HepG2 (cell line): ENCODE measurements around the gene TIMM44. TPM values are rescaled to one million over a fixed set of nuclear protein-coding genes. Genes with fewer than 3 reads are reported as not detected.
A peak's percentile ranks its signal among the peaks of the same experiment; 100 is the strongest.

Experiments
- ARNT2 ChIP-seq: sonication (generic); formaldehyde crosslinking; IDR thresholded peaks from 2 replicates; pipeline ENCODE4 v1.8.0; 2022; ENCODE audit warnings: mild to moderate bottlenecking, low read depth, missing genetic modification reagents, moderate library complexity
- BCL3 ChIP-seq: sonication (generic); formaldehyde crosslinking; IDR thresholded peaks from 2 replicates; pipeline ENCODE4 v1.5.1; 2020; ENCODE audit warnings: mild to moderate bottlenecking, missing genetic modification reagents, moderate library complexity
- BHLHE40 ChIP-seq: IDR thresholded peaks from 2 replicates; pipeline ENCODE4 v1.6.1; 2011; ENCODE audit warnings: low read length, improper control_type of control experiment
- CBX5 ChIP-seq: sonication (generic); formaldehyde crosslinking; IDR thresholded peaks from 2 replicates; pipeline ENCODE4 v1.4.0; 2020; ENCODE audit warnings: missing genetic modification reagents, borderline replicate concordance
- EP300 ChIP-seq, 3 experiments: sonication (generic) in 1 of 3; formaldehyde crosslinking in 1 of 3; IDR thresholded peaks; 2 replicates each; pipeline versions ENCODE4 v1.5.1 to v1.6.1; 2011 to 2020; ENCODE audit warnings: low read depth in 2 of 3, low read length in 2 of 3, borderline replicate concordance in 1 of 3, improper control_type of control experiment in 1 of 3, mild to moderate bottlenecking in 1 of 3, missing genetic modification reagents in 1 of 3, moderate library complexity in 1 of 3
- JARID2 ChIP-seq: sonication (generic); formaldehyde crosslinking; IDR thresholded peaks from 2 replicates; pipeline ENCODE4 v1.8.1; 2023; ENCODE audit warnings: missing genetic modification reagents, inconsistent platforms; ENCODE audit not compliant: insufficient replicate concordance
- KDM2A ChIP-seq: sonication (generic); formaldehyde crosslinking; IDR thresholded peaks from 2 replicates; pipeline ENCODE4 v1.4.0; 2020; ENCODE audit warnings: low read depth, missing genetic modification reagents, borderline replicate concordance
- MED1 ChIP-seq: sonication (generic); formaldehyde crosslinking; IDR thresholded peaks from 2 replicates; pipeline ENCODE4 v1.4.0; 2020; ENCODE audit warnings: missing genetic modification reagents
- MTA1 ChIP-seq: sonication (generic); formaldehyde crosslinking; IDR thresholded peaks from 2 replicates; pipeline ENCODE4 v1.4.0; 2020; ENCODE audit warnings: missing genetic modification reagents, mild to moderate bottlenecking, borderline replicate concordance
- SIN3A ChIP-seq: IDR thresholded peaks from 2 replicates; pipeline ENCODE4 v1.6.1; 2011; ENCODE audit warnings: low read depth, mild to moderate bottlenecking, control low read depth, low read length, borderline replicate concordance
- SRSF9 ChIP-seq: fragments of 200-400 bp; formaldehyde crosslinking; IDR thresholded peaks from 2 replicates; pipeline ENCODE4 v1.6.1; 2018; ENCODE audit warnings: borderline replicate concordance, mild to moderate bottlenecking, low read depth, low read length; ENCODE audit not compliant: insufficient read depth, poor library complexity, severe bottlenecking
- TFE3 ChIP-seq: IDR thresholded peaks from 2 replicates; pipeline ENCODE4 v1.6.1; 2016
- ZNF225 ChIP-seq: sonication (generic); formaldehyde crosslinking; IDR thresholded peaks from 2 replicates; pipeline ENCODE4 v1.4.0; 2020; ENCODE audit warnings: mild to moderate bottlenecking, missing genetic modification reagents
- ZNF383 ChIP-seq: sonication (generic); formaldehyde crosslinking; IDR thresholded peaks from 2 replicates; pipeline ENCODE4 v1.4.0; 2020; ENCODE audit warnings: missing genetic modification reagents, mild to moderate bottlenecking, borderline replicate concordance
- ZNF501 ChIP-seq: sonication (generic); formaldehyde crosslinking; IDR thresholded peaks from 2 replicates; pipeline ENCODE4 v1.5.1; 2020; ENCODE audit warnings: mild to moderate bottlenecking, moderate library complexity, missing genetic modification reagents
- ZNF562 ChIP-seq: sonication (generic); formaldehyde crosslinking; IDR thresholded peaks from 2 replicates; pipeline ENCODE4 v1.8.0; 2022; ENCODE audit warnings: missing genetic modification reagents, borderline replicate concordance
- ZSCAN21 ChIP-seq: sonication (generic); formaldehyde crosslinking; IDR thresholded peaks from 2 replicates; pipeline ENCODE4 v1.8.0; 2022; ENCODE audit warnings: mild to moderate bottlenecking, missing genetic modification reagents, moderate library complexity, borderline replicate concordance
- polyA plus RNA-seq, 8 experiments: library from polyadenylated mRNA; depleted of rRNA in 3 of 8; stranded (reverse) in 7 of 8; unstranded in 1 of 8; fragments of >200 nt; fragmentation: Illumina TruSeq in 4 of 8; extraction: Trizol in 4 of 8; gene quantifications; 2 replicates each; pipeline versions ENCODE4 v1.2.1 to v1.2.3, GENCODE V29; 2011 to 2016; ENCODE audit warnings: low read depth in 4 of 8, missing spikeins in 1 of 8, mixed read lengths in 1 of 8; ENCODE audit not compliant: insufficient read depth in 1 of 8
- total RNA-seq, 5 experiments: library from RNA; depleted of rRNA; stranded (reverse); fragments of >200 nt; fragmentation: Illumina TruSeq; extraction: Trizol; gene quantifications; 2 replicates each; pipeline ENCODE4 v1.2.3, GENCODE V29; 2016; ENCODE audit warnings: low read depth in 1 of 5
- TF ChIP-seq, protein P1 (sequence below): sonication (generic); formaldehyde crosslinking; conservative IDR thresholded peaks from 2 replicates; pipeline ENCODE4 v1.4.0; 2020; ENCODE audit warnings: mild to moderate bottlenecking, missing genetic modification reagents, moderate library complexity

TIMM44 gene
- total and polyA plus RNA-seq, 2 of the 13 experiments (the other 11 are each of a cell fraction or from before 2014, with no cell fraction given), result 42.9 to 72.6 TPM

- TF ChIP-seq ZNF562 (CRISPR knock-in tag), result no peak
- TF ChIP-seq BHLHE40, result peak; percentile 82
- peak; percentile 91; the same call in 1 of the 2 replicates for TF ChIP-seq TFE3 (CRISPR knock-in tag)
- peak; percentile 97 for TF ChIP-seq ZNF501
- TF ChIP-seq SIN3A, result no peak; the same call in 1 of the 2 replicates
- TF ChIP-seq, protein P1, sequence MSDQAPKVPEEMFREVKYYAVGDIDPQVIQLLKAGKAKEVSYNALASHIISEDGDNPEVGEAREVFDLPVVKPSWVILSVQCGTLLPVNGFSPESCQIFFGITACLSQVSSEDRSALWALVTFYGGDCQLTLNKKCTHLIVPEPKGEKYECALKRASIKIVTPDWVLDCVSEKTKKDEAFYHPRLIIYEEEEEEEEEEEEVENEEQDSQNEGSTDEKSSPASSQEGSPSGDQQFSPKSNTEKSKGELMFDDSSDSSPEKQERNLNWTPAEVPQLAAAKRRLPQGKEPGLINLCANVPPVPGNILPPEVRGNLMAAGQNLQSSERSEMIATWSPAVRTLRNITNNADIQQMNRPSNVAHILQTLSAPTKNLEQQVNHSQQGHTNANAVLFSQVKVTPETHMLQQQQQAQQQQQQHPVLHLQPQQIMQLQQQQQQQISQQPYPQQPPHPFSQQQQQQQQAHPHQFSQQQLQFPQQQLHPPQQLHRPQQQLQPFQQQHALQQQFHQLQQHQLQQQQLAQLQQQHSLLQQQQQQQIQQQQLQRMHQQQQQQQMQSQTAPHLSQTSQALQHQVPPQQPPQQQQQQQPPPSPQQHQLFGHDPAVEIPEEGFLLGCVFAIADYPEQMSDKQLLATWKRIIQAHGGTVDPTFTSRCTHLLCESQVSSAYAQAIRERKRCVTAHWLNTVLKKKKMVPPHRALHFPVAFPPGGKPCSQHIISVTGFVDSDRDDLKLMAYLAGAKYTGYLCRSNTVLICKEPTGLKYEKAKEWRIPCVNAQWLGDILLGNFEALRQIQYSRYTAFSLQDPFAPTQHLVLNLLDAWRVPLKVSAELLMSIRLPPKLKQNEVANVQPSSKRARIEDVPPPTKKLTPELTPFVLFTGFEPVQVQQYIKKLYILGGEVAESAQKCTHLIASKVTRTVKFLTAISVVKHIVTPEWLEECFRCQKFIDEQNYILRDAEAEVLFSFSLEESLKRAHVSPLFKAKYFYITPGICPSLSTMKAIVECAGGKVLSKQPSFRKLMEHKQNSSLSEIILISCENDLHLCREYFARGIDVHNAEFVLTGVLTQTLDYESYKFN (CRISPR knock-in tag), result peak; percentile 76
- TF ChIP-seq SRSF9, result no peak
- TF ChIP-seq ZNF383 (CRISPR knock-in tag), result no peak
- TF ChIP-seq JARID2 (CRISPR knock-in tag), result peak; percentile 47
- TF ChIP-seq EP300 (IDR thresholded peaks at IDR 0.05; ENCODE audit: low read depth in 2 of 2, low read length in 2 of 2), result no peak
- TF ChIP-seq EP300 (CRISPR knock-in tag; IDR thresholded peaks at IDR 0.05; ENCODE audit: borderline replicate concordance), result peak; percentile 23; the same call in 1 of the 2 replicates
- peak; percentile 93 for TF ChIP-seq KDM2A (CRISPR knock-in tag)
- TF ChIP-seq ZNF225 (CRISPR knock-in tag), result peak; percentile 46; the same call in 1 of the 2 replicates
- TF ChIP-seq MED1 (CRISPR knock-in tag), result peak; percentile 80
- TF ChIP-seq CBX5 (CRISPR knock-in tag), result peak; percentile 87; the same call in 1 of the 2 replicates
- peak; percentile 83 for TF ChIP-seq ARNT2 (CRISPR knock-in tag)
- peak; percentile 66; the same call in 1 of the 2 replicates for TF ChIP-seq ZSCAN21 (CRISPR knock-in tag)
- TF ChIP-seq BCL3 (CRISPR knock-in tag), result peak; percentile 91
- TF ChIP-seq MTA1 (CRISPR knock-in tag), result no peak; the same call in 1 of the 2 replicates
Observed at GRCh38 chr19:7903244-7904073, 40.0 kb downstream of the TIMM44 start, which contains the start of gene MAP2K7 (continued).
